C4-2B (cell line): ENCODE data around the gene TET1.

Experiments used
- CTCF ChIP-seq: fragments of 450-650 bp; conservative IDR thresholded peaks from 2 replicates; pipeline ENCODE4 v1.5.1; 2017; ENCODE audit warnings: mild to moderate bottlenecking
- ZFX ChIP-seq: fragments of 450-650 bp; IDR thresholded peaks from 2 replicates; pipeline ENCODE4 v1.6.1; 2017

GRCh38 chr10:68562661-68563570 is 2.8 kb downstream of the TET1 start:
- no peak for TF ChIP-seq CTCF
- TF ChIP-seq ZFX, result no peak
